AG09309 (cell line): ENCODE results near the gene CXXC1.

Experiments used
- DNase-seq: peaks from one replicate; pipeline ENCODE4 v3.0.0-alpha.2; 2010; ENCODE audit warnings: low read depth
- H3K4me3 ChIP-seq: 2 replicates; pipeline ENCODE4 v1.5.1; 2011; ENCODE audit warnings: mild to moderate bottlenecking, low read depth, low read length, moderate library complexity; ENCODE audit not compliant: control insufficient read depth
- TF ChIP-seq, protein P1 (sequence below): IDR thresholded peaks from 2 replicates; pipeline ENCODE4 v1.5.1; 2011; ENCODE audit warnings: mild to moderate bottlenecking, low read depth, low read length, inconsistent platforms; ENCODE audit not compliant: insufficient read depth, control insufficient read depth; ENCODE audit errors: missing control alignments

Gene CXXC1

DNA sequence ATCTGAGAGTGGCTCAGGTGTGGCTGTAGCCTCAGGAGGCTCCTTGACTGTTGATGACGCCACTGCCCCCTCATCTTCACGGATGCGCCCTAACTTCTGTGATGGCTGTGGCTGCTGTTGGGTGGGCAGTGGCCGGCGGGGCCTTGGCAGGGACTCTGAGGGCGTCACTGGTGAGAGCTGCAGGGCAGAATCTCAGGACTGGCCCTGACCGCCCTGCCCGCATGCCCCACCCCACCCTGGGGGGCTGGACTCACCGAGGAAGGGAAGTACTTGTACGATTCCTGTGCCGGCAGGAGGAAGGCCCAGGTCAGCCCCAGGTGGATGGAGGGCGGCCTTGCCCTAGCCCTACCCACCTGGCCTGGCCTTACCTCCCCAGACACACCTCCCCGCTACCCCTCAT, 2.4 kb downstream of the CXXC1 start:
- H3K4me3 ChIP-seq = no peak overlapping the region
- TF ChIP-seq, protein P1, sequence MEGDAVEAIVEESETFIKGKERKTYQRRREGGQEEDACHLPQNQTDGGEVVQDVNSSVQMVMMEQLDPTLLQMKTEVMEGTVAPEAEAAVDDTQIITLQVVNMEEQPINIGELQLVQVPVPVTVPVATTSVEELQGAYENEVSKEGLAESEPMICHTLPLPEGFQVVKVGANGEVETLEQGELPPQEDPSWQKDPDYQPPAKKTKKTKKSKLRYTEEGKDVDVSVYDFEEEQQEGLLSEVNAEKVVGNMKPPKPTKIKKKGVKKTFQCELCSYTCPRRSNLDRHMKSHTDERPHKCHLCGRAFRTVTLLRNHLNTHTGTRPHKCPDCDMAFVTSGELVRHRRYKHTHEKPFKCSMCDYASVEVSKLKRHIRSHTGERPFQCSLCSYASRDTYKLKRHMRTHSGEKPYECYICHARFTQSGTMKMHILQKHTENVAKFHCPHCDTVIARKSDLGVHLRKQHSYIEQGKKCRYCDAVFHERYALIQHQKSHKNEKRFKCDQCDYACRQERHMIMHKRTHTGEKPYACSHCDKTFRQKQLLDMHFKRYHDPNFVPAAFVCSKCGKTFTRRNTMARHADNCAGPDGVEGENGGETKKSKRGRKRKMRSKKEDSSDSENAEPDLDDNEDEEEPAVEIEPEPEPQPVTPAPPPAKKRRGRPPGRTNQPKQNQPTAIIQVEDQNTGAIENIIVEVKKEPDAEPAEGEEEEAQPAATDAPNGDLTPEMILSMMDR = no peak
- DNase-seq = no peak

GRCh38 chr18:50284255-50284885, 3.1 kb downstream of the CXXC1 start:
- TF ChIP-seq, protein P1 = no peak
- no peak overlapping the region for H3K4me3 ChIP-seq
- no peak for DNase-seq

DNA sequence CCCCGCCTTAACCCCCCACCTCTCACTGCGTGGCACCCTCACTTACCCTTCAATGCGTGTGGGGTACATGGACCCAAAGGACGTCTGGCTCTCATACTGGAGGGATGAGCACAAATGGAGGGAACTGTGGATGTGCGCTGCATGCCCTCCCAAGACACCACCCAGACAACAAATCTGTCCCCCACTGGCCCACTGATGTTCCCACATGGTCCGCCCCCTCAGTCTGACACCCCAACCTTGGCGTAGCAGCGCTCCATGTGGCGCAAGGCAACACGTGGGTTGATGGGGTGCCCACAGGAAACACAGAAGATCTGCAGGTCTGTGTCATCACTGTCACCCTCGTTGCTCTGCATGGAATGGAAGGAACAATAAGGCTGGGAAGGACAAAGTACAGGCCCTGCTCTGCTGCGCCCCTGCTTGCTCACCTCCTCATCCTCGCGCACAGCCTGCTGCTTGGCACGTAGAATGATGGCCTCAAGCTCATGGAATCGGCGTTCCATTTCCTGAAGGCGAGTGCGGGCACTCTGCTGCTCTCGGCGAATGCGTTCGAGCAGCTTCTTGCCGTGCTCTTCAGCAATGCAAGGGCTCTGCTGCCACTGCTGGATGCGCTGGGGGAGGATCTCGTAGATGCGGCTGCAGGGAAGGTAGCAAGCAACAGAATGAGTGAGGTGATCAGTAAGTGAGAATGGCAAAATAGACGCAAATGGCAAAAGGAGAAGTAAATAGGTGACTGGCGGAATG, 3.9 kb downstream of the CXXC1 start:
- no peak overlapping the region for H3K4me3 ChIP-seq
- no peak for DNase-seq
- TF ChIP-seq, protein P1 = no peak

DNA sequence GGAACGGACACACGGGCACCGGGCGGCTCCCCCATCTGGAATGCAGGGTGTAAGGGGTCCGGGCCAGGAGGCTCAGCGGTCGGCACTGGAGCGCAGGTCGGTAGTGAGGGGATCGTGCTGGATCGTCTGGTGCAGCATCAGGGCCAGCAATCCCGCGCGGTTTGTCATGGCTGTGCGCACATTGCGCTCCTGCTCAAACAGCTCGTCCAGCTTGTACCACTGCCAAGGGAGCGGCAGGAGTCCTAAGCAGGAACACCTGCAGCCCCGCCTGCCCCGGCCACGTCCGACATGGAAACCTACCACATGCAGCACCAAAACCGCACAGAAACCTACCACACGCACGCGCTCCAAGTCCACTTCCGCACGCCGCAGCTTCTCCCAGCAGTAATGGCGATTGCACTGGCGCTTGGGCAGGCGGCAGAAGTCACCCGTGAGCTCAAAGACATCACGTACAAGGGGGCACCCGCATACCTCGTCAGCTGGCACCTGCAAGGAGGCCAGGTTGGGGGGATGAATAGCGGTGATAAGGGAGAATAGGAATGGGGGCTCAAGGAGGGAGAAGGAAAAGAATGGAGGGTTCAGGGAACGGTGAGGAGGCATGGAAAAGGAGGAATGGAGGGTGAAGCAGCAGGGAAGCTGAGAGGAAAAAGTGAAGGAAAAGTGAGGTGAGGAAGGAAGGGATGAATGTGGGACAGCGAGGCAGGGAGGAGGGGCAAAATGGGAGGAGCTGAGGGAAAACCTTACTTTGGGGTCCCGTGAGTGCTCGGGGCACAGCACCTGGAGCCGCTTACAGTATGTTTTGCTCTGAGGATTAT, 4.8 kb downstream of the CXXC1 start:
- no peak overlapping the region for H3K4me3 ChIP-seq
- no peak for DNase-seq
- TF ChIP-seq, protein P1 = no peak

DNA sequence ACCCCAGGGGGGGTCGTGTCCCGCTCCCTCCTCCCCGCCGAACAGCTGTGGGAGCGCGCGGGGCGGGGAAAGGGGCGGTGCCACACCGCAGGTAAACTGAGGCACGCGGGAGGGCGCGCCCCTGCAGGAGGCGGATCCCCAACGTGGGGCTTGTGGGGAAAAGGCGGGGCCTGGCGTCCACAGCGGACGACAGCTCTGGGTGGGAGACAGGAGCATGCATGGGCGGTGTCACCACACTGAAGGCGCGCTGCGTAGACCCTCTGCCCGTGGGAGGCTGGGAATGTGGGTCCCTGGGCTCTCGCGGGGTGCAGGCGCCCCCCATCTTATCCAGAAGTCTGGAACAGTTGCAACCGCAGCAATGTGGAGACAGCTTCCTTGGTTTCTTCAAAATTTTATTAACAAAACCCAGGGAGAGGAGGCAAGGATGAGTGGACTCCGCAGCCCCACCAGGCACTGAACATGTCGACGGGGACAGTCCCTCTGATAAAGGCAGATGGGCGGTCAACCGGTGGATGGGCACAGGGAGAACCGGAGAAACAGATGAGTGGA, 5.4 kb downstream of the CXXC1 start:
- H3K4me3 ChIP-seq = peak overlapping the region; percentile 73
- TF ChIP-seq, protein P1 = no peak
- no peak for DNase-seq

- TF ChIP-seq, protein P1 = peak; percentile 16
- peak within 1 kb of the TSS; percentile 73 for H3K4me3 ChIP-seq
- peak; percentile 94 for DNase-seq
Measured at GRCh38 chr18:50281295-50281971, 6.1 kb downstream of the CXXC1 start, which contains the start of gene MBD1. Gene MBD1, minus strand, starts transcription at chr18:50281523. Its CDS starts 1,531 bp downstream, at chr18:50279992.
